ENCODE data around the gene ERF. TPM values are rescaled to one million over a fixed set of nuclear protein-coding genes. Genes with fewer than 3 reads are reported as not detected.

Gene ERF
- total and polyA plus RNA-seq, 10 of the 15 experiments (the other 5 are each of a cell fraction or from before 2014, with no cell fraction given), result 0.02 to 51.8 (median 14.4) TPM

GRCh38 chr19:42204664-42205063 lies 50.3 kb downstream of the ERF start:
- Histone ChIP-seq H3K9me3 (replicated peaks; ENCODE audit: control insufficient read depth, insufficient read depth, low read length) (no peaks in the 10 kb centered on the region), H3K4me1 (ENCODE audit: control insufficient read depth, insufficient read depth, low read length) (peaks cover 35% of the 10 kb centered on the region), H3K4me3 (no peak overlapping the region), H3K79me2 (ENCODE audit: control insufficient read depth, insufficient read depth, low read length) (peaks cover 9% of the 10 kb centered on the region), H3K27ac (ENCODE audit: control insufficient read depth, insufficient read depth) (no peak overlapping the region), H3K27me3 (replicated peaks in 1 of 2; ENCODE audit: control insufficient read depth in 2 of 2, insufficient read depth in 2 of 2, low read length in 1 of 2) (no peaks in the 10 kb centered on the region), H3K36me3 (ENCODE audit: control insufficient read depth in 2 of 2, insufficient read depth in 2 of 2, low read length in 1 of 2) (peaks cover 26 to 38% of the 10 kb centered on the region in 2 experiments), H3K4me2 (ENCODE audit: control insufficient read depth, insufficient read depth) (no peak overlapping the region), H4K20me1 (ENCODE audit: control insufficient read depth, insufficient read depth) (no peaks in the 10 kb centered on the region), H3K9ac (ENCODE audit: control insufficient read depth, insufficient read depth, low read length) (no peak overlapping the region), H2AFZ (ENCODE audit: control insufficient read depth, low read depth, low read length) (no peak overlapping the region)
- POLR2A ChIA-PET, result interaction anchor here (0.6 kb wide), 1 partner anchor 103 kb away, joined by 3 read pairs; no protein-coding TSS in a partner anchor
- no peak for ATAC-seq
- RAD21 ChIA-PET (ENCODE audit: unreplicated experiment), result no interaction called here
- no TSS peak for BruUV-seq (replicated peaks)
- CTCF ChIA-PET, result no interaction called here
- in situ Hi-C loops (cut with MboI) (no loop called here), intact Hi-C loops (cut with micrococcal nuclease; ENCODE audit: unreplicated experiment) (no loop called here)
- 88% methylated on average over 5 of the region's 6 CpGs for WGBS (ENCODE audit: insufficient coverage, insufficient replicate concordance, low lambda C conversion rate, missing lambda C conversion rate)
- no peak for DNase-seq (ENCODE audit: low read depth, low spot score)
- SMC1A ChIA-PET (ENCODE audit: uncharacterized antibody, unreplicated experiment), result no interaction called here
- FAIRE-seq, result no peak
- TF ChIP-seq HDGF (IDR thresholded peaks at IDR 0.05), result no peak
- TF ChIP-seq EP300 (IDR thresholded peaks at IDR 0.05; ENCODE audit: borderline replicate concordance in 1 of 2, control insufficient read depth in 1 of 2, low read depth in 2 of 2, low read length in 2 of 2), result no peak
- no peak for TF ChIP-seq CREB1 (IDR thresholded peaks at IDR 0.05; ENCODE audit: low read depth)
- TF ChIP-seq ZNF622 (IDR thresholded peaks at IDR 0.05), result no peak
- no peak for TF ChIP-seq PRDM15 (CRISPR knock-in tag; IDR thresholded peaks at IDR 0.05)
- no peak for TF ChIP-seq MLLT1 (IDR thresholded peaks at IDR 0.05)
- TF ChIP-seq SIX5 (IDR thresholded peaks at IDR 0.05; ENCODE audit: low read depth, low read length, severe bottlenecking), result no peak
- no peak for TF ChIP-seq SREBF2 (IDR thresholded peaks at IDR 0.05; ENCODE audit: low read length)
- TF ChIP-seq USF2 (IDR thresholded peaks at IDR 0.05; ENCODE audit: borderline replicate concordance, low read depth, low read length), result no peak
- no peak for TF ChIP-seq BACH1 (IDR thresholded peaks at IDR 0.05; ENCODE audit: borderline replicate concordance)
- TF ChIP-seq GATAD2B (conservative IDR thresholded peaks at IDR 0.05; ENCODE audit: low read depth), result no peak
- TF ChIP-seq PAX5 (IDR thresholded peaks at IDR 0.05; ENCODE audit: borderline replicate concordance, low read depth, low read length), result no peak
- TF ChIP-seq DPF2 (IDR thresholded peaks at IDR 0.05), result no peak
- TF ChIP-seq ZNF687 (IDR thresholded peaks at IDR 0.05), result no peak
- TF ChIP-seq FOXK2 (IDR thresholded peaks at IDR 0.05), result no peak
